Mammary epithelial cell (primary cell): Measurements from ENCODE around the gene SEMA4D.

Experiments
- CTCF ChIP-seq, 2 donors: IDR thresholded peaks in 1 of 2; conservative IDR thresholded peaks in 1 of 2; 2 replicates each; pipeline ENCODE4 v1.5.1; 2011 to 2012; ENCODE audit warnings: inconsistent platforms in 2 of 2, low read length in 2 of 2, mild to moderate bottlenecking in 2 of 2, control low read depth in 1 of 2, low read depth in 1 of 2; ENCODE audit not compliant: insufficient read depth in 1 of 2; ENCODE audit errors: extremely low read depth in 1 of 2
- EZH2 ChIP-seq: IDR thresholded peaks from 2 replicates; pipeline ENCODE4 v1.6.1; 2012; ENCODE audit warnings: low read length, inconsistent platforms, borderline replicate concordance

GRCh38 chr9:89417832-89418473 is 80.0 kb downstream of the SEMA4D start:
- TF ChIP-seq CTCF (conservative IDR thresholded peaks at IDR 0.05 in 1 of 2, IDR thresholded peaks at IDR 0.05 in 1 of 2; ENCODE audit: extremely low read depth in 1 of 2, insufficient read depth in 1 of 2, low read depth in 1 of 2, low read length in 2 of 2) (no peak), EZH2 (no peak)
